NCI-H524 (cell line): Measurements from ENCODE around the gene SERPINB2.
A peak's percentile ranks its signal among the peaks of the same experiment; 100 is the strongest.
"Not testable (repeated sequence)": the region's sequence is repeated elsewhere in the genome, so short reads cannot be mapped to it uniquely, and the experiment has no call there.

ENCODE experiments used
- DNase-seq, 2 experiments: peaks; one replicate each; lab custom pipeline; 2025; lab: John Stamatoyannopoulos, UW

SERPINB2 gene

DNA sequence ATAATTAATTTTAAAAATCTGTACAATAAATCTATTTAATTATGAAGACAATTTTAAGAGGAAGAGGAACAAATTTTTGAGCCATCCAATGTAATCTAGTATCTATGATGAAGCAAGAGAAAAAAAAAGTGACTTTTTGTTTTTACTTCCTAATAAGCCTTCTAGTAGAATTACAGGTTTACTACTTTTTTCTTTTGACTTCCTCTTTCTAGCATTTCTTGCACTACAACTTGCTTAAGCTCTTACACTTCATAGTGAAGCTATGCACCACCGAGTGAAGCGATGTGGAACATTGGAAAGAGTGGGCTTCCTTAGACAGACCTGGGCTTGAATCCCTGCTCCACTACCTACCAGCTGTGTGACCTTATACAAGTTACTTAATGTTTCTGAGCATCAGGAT lies 2.1 kb downstream of the SERPINB2 start:
- no peak for DNase-seq

DNA sequence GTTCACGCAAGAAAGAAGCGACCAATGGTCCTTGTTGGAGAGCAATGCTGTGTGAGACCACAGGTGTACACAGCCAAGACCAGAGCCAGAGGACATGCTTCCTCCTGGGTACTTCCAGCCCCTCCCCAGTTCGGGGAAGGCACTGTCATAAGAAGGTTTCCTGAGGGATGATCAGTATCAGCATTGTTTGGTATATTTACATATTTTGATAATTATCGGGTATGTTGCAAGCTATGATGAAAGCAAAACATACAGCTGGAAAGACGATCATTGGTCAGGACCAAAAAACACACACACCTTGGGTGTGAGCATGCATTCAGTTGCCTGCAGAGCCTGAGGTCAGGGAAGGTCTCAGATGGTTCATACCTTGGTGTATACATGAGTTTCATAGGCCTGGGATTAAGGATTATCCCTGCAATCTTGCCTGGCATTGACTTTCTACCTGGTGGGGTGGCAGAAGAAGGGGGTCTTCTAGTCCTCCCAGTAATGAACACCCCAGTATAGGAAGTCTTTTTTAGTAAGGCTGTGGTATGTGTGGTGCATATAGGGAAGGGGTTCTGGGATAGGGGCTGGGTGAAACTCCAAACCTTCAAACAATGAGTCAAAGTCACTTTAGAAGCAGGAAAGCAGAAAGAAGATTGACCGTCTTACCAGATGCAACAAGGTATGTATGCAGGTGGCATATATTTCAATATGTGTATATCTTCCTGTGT lies 2.9 kb downstream of the SERPINB2 start:
- DNase-seq: no peak

DNA sequence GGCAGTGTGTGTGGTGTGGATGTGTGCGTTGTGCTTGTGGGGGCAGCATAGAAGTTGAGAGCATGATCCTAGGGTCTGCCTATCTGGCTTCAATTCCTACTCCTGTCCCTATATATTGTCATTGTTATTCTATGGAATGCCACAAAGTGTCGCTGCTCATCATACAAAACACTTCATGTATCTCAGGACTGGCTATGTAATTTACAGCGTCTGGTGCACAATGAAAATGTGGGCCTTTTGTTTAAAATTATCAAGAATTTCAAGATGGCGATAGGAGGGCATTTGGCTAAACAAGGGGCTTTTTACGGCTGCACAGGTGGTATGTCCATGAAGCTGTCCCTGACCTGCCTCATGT lies 3.4 kb downstream of the SERPINB2 start:
- DNase-seq: no peak

DNA sequence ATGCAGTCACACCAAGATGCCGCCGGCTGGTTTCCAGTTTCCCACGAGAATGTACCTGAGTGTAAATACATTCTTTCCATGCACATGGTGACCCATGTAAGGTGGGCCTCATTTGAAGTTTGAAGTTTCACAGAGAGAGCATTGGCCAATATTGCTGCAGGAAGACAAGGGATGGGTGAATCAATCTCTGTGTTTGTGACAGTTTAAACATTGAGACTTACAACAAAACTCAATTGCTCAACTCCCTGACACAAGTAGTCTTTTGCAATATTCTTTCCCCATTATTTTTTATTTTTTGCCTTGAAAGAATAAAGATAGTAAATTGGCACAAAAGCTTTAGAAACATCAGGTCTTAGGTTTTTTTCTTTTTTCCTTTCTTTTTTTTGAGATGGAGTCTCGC lies 5.1 kb downstream of the SERPINB2 start:
- no peak for DNase-seq

DNA sequence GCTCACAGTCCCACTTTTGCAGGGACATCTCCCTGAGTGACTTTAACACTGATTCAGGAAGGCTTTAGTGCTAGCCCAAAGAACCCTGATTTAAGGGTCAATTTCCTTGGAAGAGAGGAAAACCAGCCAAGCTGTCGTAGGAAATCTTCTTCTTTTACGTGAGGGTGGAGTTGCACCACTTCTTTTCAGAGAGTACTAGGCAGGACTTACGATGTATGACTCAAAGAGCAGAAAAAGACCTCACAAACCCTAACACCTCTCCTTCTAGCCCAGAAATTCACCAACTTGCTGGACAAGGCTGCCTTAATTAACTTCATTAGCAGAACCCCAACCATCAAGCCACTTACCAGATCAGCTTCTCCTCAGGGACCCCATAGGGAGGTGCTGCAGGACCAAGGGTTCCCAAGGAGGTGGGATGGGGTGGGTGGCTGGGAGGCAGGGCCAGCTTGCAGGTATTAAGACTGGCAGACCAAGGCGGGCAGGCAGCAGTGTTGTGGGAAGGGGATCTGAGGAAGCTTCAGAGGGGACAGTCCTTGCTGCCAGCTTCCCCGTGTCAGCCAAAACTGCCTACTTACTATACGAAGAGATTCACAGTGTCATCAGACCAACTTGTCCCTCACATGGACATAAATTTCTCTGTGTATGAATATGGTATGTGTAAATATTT lies 6.7 kb downstream of the SERPINB2 start:
- no peak for DNase-seq

DNA sequence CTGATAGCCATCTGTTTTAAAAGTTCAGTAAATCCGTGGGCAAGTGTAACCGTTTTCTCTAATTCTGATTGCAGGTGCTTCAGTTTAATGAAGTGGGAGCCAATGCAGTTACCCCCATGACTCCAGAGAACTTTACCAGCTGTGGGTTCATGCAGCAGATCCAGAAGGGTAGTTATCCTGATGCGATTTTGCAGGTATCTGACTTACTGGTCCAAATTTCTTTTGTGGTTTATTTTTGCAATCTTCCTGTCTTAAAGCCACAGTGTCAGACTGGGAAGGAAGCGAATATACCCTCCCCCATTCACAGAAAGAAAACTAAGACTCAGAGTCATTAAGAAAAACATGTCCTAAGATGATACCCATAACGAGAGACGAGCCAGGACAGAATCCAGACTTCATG lies 7.7 kb downstream of the SERPINB2 start:
- DNase-seq: no peak

DNA sequence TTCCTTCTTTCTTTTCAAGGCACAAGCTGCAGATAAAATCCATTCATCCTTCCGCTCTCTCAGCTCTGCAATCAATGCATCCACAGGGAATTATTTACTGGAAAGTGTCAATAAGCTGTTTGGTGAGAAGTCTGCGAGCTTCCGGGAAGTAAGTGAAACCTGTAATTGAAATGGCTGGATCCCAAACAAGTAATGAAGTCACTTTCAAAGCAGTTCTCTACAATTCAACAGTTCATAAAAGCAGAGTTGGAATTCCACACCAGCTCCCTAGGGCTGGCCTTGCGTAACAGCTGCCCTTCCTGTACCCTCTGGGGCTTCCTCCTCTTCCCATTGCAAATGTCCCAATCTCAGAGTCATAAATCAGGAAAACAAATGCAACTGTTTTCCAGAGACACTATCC lies 9.6 kb downstream of the SERPINB2 start:
- DNase-seq: no peak

DNA sequence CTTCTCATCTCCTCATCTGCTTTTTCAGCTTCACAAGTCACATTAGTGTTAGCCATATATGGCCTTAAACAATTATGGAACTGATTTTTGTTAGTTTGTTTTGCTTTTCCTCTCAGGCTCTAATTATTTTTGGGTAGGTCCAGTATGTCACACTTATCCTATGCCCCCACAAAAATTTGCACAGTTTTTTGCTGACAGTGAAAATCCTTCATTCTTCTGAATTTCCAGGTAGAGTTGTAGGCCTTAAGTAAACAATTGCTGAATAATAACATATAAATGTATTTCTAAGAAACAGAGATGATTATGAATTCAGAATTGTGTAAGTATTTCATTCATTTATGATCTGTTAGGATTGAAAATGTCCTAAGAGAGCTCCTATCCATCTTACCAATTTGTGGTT lies 11.7 kb downstream of the SERPINB2 start:
- no peak for DNase-seq

DNA sequence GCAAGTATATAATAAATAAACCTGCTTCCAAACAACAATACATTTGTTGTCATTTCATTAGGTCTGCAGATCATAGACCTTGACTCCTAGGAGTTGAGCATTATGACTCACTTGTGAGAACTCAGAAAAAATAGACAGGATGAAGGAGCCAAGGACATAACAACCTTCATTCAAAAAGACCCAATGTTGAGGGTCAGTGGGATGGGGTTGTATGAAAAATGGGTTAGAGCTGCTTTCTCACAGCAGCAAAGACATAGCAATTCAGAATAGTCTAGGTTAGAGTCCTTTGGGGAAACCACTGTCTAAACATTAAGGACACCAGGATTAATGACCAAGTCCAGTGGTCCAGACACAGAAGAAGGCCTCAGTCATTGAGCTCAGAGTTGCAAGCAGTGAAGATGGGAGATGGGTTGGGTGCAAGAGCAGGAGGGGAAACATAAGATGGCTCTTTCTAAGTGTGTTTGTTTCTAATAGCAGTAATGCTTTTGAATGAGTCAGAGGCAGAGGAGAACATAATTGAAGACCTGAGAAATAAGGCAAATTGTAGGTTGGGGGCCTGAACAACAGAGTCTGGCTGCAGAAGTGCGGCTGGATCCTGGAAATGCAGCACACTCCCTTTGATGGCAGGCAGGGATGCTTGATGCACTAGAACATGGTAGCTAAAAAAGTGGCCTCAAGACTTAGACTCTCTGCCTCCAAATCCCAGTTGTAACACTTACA lies 16.5 kb downstream of the SERPINB2 start:
- no peak for DNase-seq

DNA sequence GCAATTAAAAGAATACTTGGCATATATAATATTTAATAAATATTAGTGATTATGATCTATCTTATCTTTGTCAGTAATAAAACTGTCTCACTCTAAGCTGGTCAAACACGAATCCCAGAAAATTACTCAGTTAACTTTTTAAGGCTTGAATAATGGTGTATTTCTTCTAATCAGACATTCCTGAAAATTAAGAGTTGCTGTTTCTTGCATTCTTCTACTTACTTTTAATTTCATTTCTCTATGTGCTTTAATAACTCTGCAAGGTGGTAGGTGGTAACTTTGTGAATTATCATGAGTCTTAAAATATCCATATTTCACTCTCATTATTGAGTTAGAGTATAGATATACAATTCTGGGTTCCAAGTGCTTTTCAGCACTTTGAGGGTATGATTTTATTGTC lies 17.2 kb downstream of the SERPINB2 start:
- DNase-seq: no peak

DNA sequence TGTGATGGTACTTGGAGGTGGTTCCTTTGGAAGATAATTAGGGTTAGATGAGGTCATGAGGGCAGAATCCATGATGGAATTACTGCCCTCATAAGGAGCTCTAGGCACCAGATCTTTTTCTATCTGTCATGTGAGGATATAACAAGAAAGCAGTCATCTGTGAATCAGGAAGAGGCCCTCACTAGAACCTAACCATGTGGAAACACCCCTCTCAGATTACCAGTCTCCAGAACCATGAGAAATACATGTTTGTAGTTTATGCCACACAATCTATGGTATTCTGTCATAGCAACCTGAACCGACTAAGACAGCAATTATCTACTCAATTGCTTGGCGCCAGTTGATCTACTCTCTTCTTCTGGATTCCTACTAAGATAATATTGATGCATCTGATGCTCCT lies 17.9 kb downstream of the SERPINB2 start:
- no peak for DNase-seq

DNA sequence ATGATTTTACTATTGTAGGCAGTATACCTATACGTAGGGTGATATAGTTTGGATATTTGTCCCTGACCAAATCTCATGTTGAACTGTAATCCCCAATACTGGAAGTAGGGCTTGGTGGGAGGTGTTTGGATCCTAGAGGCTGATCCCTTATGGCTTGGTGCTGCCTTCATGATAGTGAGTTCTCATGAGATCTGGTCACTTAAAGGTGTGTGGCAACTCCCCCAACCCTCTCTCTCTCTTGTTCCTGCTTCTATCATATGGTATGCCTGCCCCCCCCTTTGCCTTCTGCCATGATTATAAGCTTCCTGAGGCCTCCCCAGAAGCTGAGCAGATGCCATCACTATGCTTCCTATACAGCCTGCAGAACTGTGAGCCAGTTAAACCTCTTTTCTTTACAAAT lies 18.6 kb downstream of the SERPINB2 start:
- DNase-seq: no peak

DNA sequence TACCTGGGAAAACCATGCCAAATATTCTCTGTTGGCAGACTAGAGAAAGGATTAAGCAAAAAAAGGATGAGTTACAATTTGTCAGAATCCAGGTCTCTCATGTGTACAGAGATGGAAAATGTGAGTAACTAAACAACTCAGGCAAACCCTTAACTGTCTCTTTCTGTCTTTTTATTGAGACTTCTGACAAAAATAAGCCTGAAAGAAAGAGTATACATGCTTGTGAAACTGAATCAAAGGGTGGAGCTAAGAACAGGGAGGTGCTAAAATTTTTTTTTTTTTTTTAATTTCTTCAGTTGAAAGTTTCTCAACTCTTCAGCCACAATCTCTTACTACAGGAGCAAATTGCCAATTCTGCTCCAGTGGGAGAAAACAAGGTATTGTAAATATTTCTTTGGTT lies 20.2 kb downstream of the SERPINB2 start, which contains the start of gene SERPINB10:
TSS of gene SERPINB10 (plus strand) at position 295 of the 400 bp plus-strand sequence. CDS start 7,553 bp downstream, outside the sequence.
- no peak for DNase-seq

DNA sequence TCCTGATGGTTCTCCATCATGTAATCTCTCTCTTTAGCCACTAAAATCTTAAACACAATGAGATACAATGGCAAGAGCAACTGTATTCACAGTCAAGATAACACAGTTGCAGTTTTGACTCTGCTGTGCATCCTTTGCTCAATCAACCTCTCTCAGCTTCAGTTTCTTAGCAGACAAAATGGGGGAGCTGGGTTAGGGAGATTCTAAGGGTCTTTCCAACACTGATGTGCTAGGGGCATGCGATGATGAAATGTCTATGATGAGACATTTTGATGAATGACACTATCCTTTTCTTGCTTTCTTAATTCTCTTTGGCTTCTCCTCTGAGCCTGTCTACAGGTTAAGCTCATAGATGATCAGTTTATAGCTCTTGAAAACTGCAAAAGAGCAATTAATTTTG lies 21.4 kb downstream of the SERPINB2 start:
- no peak for DNase-seq

DNA sequence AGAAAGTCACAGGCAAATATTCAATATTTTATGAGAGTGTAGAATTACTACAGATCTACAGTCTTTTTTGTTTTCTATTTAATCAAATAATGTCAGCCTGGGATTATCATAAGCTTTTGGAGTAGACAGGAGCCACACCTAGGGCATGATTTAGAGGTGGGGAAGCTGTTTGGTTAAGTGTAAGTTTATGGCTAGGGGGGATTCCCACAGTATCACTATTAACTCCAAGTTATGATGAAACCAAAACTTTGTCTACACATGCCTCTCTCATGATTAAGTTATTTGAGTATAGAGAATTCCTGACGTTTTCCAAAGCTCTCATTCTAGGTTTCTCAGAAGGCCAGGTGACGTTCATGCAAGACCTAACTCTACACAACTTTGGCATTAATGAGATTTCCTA lies 22.4 kb downstream of the SERPINB2 start:
- DNase-seq: no peak

DNA sequence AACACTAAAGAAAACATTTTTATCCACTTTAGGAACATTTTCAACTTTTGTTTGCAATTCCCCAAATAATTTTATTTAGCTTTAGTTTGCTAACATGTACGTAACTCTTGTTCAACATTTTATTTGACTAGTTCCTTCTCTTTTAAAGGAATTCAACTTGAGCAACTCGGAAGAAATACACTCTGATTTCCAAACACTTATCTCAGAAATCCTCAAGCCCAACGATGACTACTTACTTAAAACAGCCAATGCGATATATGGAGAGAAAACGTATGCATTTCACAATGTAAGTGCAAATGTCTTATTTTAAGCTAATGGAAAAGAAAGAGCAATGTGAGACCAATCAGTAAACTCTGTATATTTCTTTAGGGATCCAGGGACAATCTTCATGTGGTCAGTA lies 30.3 kb downstream of the SERPINB2 start:
- DNase-seq: no peak

DNA sequence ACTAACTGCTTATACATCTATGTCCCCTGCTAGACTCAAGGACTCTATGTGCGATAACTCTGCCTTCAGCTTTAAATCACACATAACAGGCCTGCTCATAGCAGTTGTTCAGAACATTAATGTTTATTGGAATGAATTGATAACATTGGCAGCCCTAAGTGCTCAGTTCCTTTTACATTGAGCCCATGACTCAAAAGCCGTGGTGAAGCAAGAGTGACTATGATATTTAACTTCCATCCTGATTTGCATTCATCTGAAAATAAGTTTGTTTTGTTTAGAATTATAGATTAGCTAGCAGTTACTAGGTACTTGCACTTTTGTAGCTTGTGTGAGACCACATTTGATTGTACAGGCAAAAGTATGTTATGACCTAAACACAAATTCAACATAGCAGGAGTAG lies 34.5 kb downstream of the SERPINB2 start:
- DNase-seq: no peak

DNA sequence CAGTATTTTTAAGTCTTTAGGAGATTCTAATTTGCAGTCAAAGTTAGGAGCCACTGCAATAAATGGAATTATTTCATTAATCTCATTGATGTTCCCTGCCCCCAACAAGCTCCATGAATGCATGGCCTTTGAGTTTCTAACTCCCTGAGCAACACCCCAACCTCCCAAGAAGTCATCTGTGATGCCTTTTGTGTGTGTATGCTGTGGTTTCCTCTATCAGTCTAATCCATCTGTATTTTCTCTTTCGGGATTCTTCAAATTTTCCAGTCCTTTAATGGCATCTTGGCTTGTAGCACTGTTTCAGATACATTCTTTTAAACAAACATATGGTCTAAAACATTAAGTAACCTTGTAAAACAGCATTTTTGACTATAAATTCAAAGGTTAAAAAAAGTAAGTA lies 37.0 kb downstream of the SERPINB2 start:
- DNase-seq: no peak

DNA sequence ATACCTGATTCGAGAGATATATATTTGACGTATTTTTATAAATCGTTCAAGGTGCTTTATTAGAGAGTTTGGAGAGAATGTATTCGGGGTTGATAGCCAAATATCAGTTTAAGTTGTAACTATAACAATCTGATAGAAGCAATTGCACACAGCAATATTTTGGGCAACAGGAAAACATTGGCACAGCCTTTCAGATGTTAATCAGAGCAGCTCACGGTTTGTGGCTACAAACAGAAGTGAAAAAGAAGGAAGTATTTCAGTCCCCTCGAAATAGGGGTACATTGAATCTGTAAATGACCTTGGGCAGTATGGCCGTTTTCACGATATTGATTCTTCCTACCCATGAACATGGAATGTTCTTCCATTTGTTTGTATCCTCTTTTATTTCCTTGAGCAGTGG lies 40.8 kb downstream of the SERPINB2 start:
- DNase-seq: no peak

DNA sequence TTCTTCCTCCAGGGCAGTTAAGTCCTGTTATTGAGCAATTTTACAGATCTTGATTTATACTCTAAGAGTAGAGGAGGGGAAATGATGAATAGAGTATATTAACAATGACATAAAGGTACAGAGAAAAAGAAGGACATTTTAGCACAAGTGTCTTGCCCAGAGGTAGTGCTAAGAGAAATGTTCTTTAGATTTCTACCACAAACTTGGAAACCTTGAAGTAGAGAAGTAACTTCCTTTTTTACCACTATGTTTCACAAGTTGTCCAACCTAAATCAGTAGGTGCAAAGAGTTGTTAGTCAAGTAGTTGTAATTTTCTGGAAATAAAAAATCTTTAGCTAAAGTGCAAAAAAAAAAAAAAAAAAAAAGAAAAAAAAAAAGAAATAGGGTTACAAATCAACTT lies 41.9 kb downstream of the SERPINB2 start:
- DNase-seq: not testable (repeated sequence)

DNA sequence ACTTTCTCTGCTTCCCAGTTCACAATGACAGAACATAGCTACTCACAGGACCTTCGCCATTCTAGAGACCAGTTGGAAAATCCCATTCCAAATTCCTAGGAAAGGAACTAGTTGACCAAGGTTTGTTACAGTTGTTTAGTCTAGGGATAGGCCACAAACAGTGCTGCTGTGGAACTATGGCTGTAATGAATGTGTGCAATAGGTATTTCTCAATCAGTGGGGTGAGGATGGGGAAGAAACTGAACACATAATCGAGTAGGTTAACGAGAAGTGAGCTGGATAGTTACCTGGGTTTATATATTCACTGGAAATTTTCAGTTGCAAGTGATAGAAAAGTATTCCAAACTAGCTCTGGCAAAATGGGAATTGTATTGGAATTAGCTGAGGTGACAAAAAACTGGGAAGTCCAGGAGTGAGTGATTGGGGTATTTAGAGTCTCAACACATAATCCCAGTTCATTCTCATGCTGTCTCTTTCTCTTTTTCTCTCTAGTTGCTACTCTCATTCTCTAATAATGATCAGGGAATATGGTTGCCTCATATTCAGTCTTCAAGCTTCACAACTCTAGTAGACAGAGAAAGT lies 43.4 kb downstream of the SERPINB2 start:
- DNase-seq: no peak

DNA sequence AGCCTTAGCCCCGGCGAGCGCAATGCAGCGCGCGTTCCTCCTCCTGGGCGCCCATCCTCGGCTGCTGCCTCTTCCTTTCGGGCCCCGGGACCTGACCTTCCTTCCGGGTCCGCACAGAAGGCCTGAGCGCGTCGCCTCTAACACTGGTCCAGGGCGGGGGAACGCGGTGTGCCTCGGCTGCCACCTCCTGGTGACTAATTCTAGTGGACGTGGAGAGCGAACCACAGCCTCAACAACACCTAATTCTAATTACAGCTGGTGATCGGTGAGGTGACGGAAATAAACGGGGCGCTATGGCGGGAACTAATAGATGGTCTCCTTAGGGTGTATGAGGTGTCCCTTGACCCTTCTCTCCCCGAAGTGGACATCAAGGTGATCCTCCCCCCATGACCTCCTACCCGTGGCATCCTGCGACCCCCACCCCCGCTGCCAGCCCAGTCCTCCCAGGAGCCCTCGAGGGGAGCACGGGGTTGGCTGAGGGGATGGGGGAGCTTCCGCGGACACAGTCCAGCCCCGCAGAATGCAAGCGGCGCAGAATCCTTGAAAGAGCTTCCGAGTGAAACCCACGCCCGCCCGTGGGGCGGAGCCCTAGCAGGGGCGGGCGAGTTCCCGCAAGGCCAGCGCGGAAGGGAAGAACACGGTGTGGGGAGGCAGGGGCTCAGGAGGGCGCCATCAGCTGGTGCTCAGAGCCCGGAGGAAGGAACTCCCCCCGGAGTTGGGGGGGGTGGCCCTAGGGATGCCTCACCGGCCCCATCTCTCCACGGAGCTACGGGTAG lies 48.8 kb downstream of the SERPINB2 start:
- peak; percentile 81 to 86 for DNase-seq
